ENCODE results near the gene OR8G1.
"Not testable (repeated sequence)": the region's sequence is repeated elsewhere in the genome, so short reads cannot be mapped to it uniquely, and the experiment has no call there.

The OR8G1 gene, protein sequence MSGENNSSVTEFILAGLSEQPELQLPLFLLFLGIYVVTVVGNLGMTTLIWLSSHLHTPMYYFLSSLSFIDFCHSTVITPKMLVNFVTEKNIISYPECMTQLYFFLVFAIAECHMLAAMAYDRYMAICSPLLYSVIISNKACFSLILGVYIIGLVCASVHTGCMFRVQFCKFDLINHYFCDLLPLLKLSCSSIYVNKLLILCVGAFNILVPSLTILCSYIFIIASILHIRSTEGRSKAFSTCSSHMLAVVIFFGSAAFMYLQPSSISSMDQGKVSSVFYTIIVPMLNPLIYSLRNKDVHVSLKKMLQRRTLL

GRCh38 chr11:124240621-124241397, at the start of gene OR8G1:
OR8G1 (plus strand) TSS chr11:124241095; CDS start chr11:124249676, 8,581 bp downstream.
- DNase-seq (ENCODE audit: low read depth), result no peak

GRCh38 chr11:124193221-124194010, 47.5 kb upstream of the OR8G1 start:
- DNase-seq (ENCODE audit: low read depth), result no peak

DNA sequence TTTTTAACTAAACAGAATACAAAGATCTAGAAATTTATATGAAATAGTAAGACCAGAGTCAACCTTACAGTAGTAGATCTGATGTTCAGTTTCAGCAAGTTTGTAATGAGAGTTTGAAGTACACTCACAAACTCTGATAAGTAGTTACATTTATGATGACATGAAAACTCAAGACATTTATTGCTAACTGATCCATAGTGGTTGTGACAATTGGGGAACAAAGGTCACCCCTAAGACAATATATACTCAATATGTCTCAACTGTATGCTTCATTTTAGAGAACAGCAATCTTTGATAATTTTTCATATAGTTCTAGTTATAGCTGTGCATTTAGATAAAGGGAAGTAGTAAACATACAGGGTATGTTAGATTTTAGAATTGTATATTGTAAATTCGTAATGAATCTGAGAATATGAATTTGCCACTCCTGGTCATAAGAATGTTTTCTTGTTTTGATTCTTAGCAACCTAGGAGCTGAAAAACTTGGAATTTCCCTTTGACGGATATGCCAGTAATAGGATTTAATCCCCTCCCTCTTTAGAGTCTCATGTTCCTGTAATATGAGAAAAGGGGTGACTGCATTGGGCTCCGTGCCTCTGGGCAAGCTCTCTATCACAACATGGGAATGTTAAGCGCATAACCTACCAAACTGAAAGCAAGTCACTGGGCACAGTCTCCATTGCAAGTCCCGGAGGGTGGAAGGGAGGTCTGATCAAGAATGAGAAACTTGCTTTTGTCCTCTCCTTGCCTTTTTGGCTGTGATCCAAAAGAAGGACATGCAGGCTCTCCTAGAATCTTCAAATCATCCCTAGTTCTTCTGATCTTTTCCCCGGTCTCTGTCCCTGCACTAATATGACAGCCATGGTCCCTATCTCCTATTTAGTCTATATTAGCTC, 46.4 kb upstream of the OR8G1 start:
- DNase-seq (ENCODE audit: low read depth), result no peak

DNA sequence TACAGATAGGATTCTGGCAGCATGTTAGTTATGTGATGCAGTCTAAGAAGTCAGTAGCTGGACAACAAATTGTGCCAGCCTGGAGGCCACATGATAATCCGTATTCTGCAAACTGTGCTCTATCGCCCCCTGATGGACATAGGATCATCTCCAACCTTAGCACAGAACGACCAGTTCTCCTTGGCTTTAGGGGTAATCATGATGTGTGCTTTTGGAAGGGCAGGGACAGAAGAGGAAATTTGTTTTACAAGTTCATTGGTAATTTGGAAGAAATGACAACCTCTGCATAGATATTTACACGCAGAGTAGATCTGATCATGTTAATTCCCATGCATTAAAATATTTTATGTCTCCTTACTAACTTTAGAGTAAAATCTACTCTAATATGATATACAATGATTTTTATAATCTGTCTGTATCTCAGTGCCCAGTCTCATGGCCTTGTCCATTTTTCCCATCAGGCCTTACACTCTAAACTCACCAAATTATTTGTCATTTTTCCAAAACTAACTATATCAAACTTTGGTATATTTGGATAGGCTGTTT, 45.6 kb upstream of the OR8G1 start:
- no peak for DNase-seq (ENCODE audit: low read depth)

DNA sequence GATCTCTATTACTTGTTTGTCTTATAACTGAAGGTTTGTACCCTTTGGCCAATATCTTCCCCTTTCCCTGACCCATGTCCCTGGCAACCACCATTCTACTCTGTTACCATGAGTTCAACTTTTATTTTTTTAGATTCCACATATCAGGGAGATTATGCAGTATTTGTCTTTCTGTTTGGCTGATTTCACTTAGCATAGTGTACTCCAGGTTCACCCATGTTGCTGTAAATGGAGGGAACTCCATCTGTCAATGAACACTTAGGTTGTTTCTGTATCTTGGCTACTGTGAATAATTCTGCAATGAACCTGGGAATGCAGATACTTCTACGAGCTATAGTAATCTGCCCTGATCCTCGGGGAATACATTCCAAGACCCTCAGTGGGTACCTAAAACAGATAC, 42.9 kb upstream of the OR8G1 start:
- DNase-seq (ENCODE audit: low read depth), result no peak

DNA sequence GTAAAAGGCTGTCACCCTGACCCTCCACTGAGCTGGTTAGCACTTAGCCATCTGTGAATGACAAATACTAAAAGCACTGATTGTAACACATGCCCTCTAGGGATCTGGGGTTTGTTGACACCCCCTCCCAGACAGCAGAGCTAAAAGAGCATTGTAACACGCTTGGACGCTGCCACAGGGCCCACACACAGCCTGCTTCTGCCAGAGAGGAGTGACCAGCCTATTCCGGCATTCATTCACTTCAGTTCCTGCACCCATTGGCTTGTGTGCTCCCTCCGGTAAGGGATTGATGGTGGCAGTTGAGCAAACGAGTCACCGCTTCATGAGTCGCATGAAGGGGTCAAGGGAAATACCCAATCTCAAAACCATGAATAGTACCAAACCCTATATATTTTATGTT, 42.0 kb upstream of the OR8G1 start:
- no peak for DNase-seq (ENCODE audit: low read depth)

GRCh38 chr11:124199702-124200101, 41.2 kb upstream of the OR8G1 start:
- DNase-seq (ENCODE audit: low read depth), result no peak

DNA sequence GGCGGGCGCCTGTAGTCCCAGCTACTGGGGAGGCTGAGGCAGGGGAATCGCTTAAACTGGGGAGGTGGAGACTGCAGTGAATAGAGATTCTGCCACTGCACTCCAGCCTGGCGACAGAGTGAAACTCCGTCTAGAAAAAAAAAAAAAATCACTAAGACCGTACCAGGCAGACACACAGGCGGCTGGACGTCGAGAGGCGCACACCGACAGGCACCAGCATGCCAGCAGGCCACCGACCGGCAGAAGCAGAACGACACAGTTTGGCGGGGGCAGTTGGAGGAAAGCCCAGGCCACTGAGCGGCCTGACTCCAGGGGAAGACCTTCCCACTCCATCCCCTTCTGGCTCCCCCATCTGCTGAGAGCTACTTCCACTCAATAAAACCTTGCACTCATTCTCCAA, 40.2 kb upstream of the OR8G1 start:
- no peak for DNase-seq (ENCODE audit: low read depth)

DNA sequence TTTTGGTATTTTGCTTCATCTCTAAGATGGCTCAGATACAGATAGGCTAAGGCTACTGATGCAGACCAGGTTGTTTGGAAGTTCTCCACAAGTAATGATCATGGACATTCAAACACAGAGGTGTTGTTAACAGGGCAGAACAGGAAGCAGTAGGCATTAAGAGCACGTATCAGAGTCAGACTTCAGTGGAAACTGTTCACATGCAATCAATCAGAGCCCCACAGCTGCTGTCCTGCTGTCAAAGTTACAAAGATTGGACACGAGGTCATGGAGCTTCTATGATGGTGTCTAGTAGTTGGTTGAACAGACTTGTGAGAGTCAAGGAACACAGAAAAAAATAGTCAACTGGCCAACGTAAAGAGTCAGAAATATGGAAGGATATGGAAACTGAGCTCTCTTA, 37.9 kb upstream of the OR8G1 start:
- DNase-seq (ENCODE audit: low read depth), result no peak

GRCh38 chr11:124204008-124204407, 36.9 kb upstream of the OR8G1 start:
- DNase-seq (ENCODE audit: low read depth), result no peak

GRCh38 chr11:124207102-124207792, 33.6 kb upstream of the OR8G1 start:
- DNase-seq (ENCODE audit: low read depth), result no peak

DNA sequence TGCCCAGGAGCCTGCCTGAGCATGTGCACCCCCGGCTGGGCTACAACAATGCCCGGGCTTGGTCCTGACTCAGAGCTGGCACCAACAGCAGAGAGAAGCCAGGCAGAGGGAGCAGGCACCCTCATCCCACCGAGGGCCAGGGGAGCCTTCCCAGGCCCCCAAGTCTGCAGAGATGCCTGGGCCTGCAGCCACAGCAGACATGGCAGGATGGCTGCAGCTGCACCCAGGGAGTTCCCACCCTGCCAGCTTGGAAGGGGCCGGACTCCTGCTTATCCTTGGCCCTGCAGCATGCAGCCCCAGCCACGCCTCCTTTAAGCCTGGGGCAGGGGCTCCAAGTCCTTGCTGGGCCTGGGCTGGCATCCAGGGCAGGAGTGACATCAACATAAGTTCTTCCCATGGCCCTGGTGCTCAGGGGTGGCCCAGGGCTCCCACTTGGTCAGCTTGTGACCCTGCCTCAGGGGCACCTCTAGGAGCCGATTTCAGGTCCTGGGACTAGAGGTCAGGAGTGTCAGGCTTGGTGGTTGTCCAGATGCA, 31.0 kb upstream of the OR8G1 start:
- DNase-seq (ENCODE audit: low read depth), result no peak

GRCh38 chr11:124210421-124210820, 30.5 kb upstream of the OR8G1 start:
- DNase-seq (ENCODE audit: low read depth), result no peak

- DNase-seq (ENCODE audit: low read depth), result no peak
Measured at GRCh38 chr11:124211321-124211720, 29.6 kb upstream of the OR8G1 start.

- no peak for DNase-seq (ENCODE audit: low read depth)
Measured at GRCh38 chr11:124214027-124214426, 26.9 kb upstream of the OR8G1 start.

DNA sequence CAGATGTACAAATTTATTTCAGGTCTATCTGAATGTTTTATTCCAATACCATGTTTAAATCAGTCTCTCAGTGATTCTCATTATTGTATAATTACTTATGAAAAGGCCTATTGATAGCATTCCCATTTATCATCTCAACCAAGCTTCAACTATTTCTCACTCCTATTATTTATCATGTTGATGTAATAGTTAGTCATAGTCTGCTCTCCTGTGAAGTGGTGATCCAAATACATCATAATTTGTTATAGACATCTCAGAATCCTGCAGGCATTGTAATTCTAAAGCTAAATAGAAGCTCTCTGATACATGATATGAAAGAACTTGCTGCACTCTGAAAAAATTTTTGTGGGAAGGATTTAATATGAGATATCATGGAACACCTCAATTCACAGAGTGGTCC, 21.8 kb upstream of the OR8G1 start:
- no peak for DNase-seq (ENCODE audit: low read depth)

DNA sequence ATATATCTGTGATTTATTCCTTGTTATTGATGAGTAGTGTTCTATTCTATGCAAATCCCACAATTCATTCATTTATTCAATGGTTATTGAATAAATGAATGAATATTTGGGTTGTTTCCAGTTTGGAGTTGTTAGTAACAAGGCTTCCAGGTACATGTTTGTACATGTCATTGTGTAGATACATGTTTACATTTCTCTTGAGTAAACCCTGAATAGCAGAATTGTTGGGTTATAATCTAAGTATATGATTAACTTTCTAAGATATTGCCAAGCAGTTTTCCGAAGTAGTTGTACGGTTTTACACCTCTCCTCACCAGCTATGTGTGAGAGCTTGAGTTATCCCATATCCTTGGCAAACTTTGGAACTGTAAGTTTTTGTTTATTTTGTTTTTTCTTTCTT, 18.5 kb upstream of the OR8G1 start:
- DNase-seq (ENCODE audit: low read depth), result no peak

- not testable (repeated sequence) for DNase-seq (ENCODE audit: low read depth)
Measured at GRCh38 chr11:124224618-124225423, 16.1 kb upstream of the OR8G1 start.

DNA sequence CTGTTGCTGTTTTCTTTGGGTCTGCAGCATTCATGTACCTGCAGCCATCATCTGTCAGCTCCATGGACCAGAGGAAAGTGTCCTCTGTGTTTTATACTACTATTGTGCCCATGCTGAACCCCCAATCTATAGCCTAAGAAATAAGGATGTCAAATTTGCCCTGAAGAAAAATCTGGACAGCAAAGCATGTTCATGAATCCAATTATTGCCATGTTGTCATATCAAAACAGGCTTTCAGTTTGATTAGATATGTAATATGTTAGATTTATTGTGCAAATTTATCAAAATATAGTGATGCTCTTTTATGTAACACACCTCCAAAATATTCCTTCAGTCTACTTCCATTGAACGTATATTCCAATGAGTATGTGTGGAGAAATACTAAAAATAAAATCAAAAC, 15.4 kb upstream of the OR8G1 start:
- DNase-seq (ENCODE audit: low read depth), result no peak

DNA sequence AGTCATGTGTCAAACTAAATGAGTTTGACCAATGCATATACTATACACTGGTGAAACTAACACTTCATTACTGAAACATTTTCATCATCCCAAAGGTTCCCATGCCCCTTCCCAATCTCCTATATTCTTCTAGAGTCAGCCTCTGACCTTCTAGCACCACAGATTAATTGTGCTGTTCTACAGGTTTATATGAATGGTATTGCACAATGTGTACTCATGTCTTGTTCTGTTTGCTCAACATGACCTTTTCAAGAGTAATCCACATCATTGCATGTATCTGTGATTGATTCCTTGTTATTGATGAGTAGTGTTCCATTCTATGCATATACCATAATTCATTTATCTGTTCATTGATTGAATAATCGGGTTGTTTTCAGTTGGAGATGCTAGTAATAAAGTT, 7.5 kb upstream of the OR8G1 start:
- no peak for DNase-seq (ENCODE audit: low read depth)
